CD4-positive, alpha-beta T cell treated with Interleukin-17A for 1 hour (primary cell): ENCODE results near the gene AGAP2.
"Not testable (repeated sequence)": the region's sequence is repeated elsewhere in the genome, so short reads cannot be mapped to it uniquely, and the experiment has no call there.

Experiments used
- DNase-seq: peaks from one replicate; pipeline ENCODE4 v3.0.0-alpha.2; 2020

Gene AGAP2

GRCh38 chr12:57720606-57721595 lies 17.6 kb downstream of the AGAP2 start:
- no peak for DNase-seq

DNA sequence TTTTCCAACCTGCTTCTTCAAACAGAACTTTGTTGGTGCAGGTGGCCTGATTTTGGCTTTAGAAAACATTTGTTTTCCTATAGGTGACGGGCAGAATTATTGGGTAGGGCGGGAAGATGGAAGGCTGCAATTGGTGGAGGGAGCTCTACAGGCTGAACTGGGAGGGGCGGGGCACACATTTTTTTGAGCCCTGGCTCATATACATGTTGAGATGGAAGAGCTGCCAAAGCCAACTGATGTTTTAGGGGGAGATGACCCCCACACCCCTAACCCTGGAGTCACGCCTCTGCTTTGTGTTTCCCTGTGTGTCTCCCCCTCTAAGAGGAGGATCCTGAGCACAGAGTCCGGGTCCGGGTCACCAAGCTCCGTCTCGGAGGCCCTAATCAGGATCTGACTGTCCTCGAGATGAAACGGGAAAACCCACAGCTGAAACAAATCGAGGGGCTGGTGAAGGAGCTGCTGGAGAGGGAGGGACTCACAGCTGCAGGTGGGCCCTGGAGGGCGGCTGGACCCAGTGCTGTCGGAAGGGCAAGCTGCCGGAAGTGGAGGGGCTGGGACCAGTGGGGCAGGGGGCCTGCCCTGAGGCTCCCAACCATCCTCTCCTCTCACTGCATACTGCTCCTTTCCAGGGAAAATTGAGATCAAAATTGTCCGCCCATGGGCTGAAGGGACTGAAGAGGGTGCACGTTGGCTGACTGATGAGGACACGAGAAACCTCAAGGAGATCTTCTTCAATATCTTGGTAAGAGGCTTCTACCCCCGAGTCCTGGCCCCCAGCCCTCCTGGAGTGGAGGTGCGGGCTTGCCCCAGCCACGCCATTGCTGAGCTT lies 18.6 kb downstream of the AGAP2 start:
- no peak for DNase-seq

- DNase-seq: no peak
Observed at GRCh38 chr12:57718641-57719528, 19.7 kb downstream of the AGAP2 start.

- DNase-seq: no peak
Observed at GRCh38 chr12:57717846-57718640, 20.5 kb downstream of the AGAP2 start.

- no peak for DNase-seq
Observed at GRCh38 chr12:57717131-57717530, 21.4 kb downstream of the AGAP2 start.

DNA sequence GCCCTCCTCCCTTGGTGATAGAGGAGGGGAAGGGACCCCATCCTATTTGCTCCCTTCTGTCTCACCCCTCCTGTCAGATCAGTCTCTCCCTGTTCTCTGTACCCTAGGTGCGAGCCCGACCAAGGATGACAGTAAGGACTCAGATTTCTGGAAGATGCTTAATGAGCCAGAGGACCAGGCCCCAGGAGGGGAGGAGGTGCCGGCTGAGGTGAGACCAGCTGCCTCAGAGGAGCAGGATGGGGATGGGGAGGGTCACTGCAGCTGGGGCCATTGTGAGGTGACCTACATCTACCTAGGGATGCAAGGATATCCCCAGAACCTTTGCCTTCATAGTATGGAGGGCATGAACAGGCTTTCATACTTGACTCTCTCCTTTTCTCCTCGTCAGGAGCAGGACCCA lies 22.2 kb downstream of the AGAP2 start:
- DNase-seq: no peak

- DNase-seq: no peak
Observed at GRCh38 chr12:57715786-57716185, 22.8 kb downstream of the AGAP2 start.

- DNase-seq: not testable (repeated sequence)
Observed at GRCh38 chr12:57715036-57715748, 23.4 kb downstream of the AGAP2 start.

- no peak for DNase-seq
Observed at GRCh38 chr12:57713209-57713608, 25.3 kb downstream of the AGAP2 start.

GRCh38 chr12:57712701-57713100 lies 25.8 kb downstream of the AGAP2 start:
- DNase-seq: no peak

DNA sequence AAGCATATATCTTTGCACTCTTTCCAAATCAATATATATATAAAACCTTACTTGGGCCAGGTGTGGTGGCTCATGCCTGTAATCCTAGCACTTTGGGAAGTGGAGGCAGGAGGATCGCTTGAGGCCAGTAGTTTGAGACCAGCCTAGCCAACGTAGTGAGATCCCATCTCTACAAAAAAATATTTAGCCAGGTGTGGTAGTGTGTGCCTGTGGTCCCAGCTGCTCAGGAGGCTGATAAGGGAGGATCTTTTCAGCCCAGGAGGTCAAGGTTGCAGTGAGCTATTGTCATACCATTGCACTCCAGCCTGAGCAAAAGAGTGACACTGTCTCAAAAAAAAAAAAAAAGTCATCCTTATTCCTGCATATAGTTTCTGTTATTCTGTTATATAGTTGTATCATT lies 30.2 kb downstream of the AGAP2 start:
- DNase-seq: no peak

DNA sequence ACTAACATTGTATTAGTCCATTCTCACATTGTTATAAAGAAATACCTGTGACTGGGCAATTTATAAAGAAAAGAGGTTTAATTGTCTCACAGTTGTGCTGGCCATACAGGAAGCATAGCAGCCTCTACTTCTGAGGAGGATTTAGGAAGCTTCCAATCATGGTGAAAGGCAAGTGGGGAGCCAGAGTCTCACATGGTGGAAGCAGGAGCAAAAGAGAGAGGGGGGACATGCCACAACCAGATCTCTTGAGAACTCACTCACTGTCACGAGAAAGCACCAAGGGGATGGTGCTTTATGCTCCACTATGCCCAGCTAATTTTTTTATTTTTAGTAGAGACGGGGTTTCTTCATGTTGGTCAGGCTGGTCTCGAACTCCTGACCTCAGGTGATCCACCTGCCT lies 31.3 kb downstream of the AGAP2 start:
- no peak for DNase-seq

DNA sequence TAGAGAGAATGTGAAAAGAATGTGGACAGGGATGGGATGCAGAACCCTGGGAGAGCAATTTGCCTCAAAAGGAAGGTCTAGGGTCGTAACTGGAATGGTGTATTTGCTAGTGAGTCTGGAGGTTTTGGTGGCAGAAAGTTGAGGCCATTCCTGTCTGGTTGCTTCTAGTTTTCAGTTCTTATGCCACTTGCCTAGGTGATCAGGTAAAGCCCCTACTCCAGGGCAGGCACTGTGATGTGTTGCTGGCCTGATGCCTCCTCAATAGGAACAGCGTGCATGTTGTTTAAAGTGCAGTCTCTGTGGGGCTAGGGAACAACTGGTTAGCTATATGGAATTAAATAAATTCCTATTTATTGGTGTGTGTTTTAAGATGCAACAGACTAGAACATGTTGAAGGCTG lies 38.2 kb downstream of the AGAP2 start:
- no peak for DNase-seq

- DNase-seq: no peak
Observed at GRCh38 chr12:57698414-57698813, 40.1 kb downstream of the AGAP2 start.

GRCh38 chr12:57697076-57697475 lies 41.5 kb downstream of the AGAP2 start:
- no peak for DNase-seq

DNA sequence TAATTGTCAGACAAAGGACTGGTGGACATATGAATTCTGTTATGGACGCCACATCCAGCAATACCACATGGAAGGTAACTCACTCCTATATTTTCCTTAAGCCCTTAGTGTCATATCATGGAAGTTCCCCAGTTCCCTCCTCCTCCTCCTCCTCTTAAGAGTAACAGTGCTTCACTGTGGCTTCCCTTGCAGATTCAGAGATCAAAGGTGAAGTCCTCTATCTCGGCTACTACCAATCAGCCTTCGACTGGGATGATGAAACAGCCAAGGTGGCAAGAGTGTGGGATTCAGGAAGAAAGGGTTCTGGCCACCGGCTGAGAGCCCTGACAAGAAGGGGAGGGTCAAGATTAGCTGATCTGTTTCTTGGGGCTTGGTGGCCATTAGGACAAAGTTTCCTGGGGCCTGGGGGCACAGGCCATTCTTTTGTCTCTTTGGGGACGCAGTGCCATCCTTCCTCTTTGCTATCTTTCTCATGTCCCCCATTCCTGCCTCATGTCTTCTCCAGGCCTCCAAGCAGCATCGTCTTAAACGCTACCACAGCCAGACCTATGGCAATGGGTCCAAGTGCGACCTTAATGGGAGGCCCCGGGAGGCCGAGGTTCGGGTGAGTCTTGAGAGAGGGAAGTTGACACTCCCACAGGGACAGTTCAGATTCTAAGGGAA lies 42.6 kb downstream of the AGAP2 start:
- no peak for DNase-seq

- DNase-seq: no peak
Observed at GRCh38 chr12:57694459-57695019, 44.0 kb downstream of the AGAP2 start.

GRCh38 chr12:57693659-57694458 lies 44.7 kb downstream of the AGAP2 start, which contains the start of gene OS9:
OS9 (plus strand) TSS chr12:57694132; CDS start chr12:57694162, 30 bp downstream.
- DNase-seq: peak; percentile 100

- DNase-seq: no peak
Observed at GRCh38 chr12:57693317-57693658, 45.3 kb downstream of the AGAP2 start.
